Parietal lobe (tissue), 1 donor: Measurements from ENCODE around the gene HADHA. TPM values are rescaled to one million over a fixed set of nuclear protein-coding genes. Genes with fewer than 3 reads are reported as not detected.

ENCODE experiments used
- total RNA-seq: library from RNA; depleted of rRNA; stranded (reverse); fragments of >200 nt; gene quantifications from one replicate; pipeline ENCODE4 v1.2.3, GENCODE V29; 2014

The HADHA gene
- total RNA-seq: 69.5 TPM

GRCh38 chr2:26244309-26245230, at the start of gene HADHA, which contains the start of gene HADHB:
TSS of gene HADHA (minus strand) at chr2:26244632. CDS start at chr2:26244596, 36 bp downstream.
TSS of gene HADHB (plus strand) at chr2:26244939. CDS start at chr2:26254255, 9,316 bp downstream.

GRCh38 chr2:26172871-26173775, 71.3 kb downstream of the HADHA start, which contains the start of gene GAREM2:
TSS of gene GAREM2 (plus strand) at chr2:26173088. CDS start at chr2:26173221, 133 bp downstream.

Other genes with a start within 250 kb of the HADHA start
- 130 TPM for gene RAB10, start 210.5 kb downstream of the HADHA start, total RNA-seq
- 11.9 TPM for gene GAREM2, start 71.5 kb downstream of the HADHA start, total RNA-seq
- 47.0 TPM for gene HADHB, start 307 bp upstream of the HADHA start, total RNA-seq
- 69.2 TPM for gene SELENOI, start 101.5 kb upstream of the HADHA start, total RNA-seq
- gene ADGRF3, start 102.2 kb upstream of the HADHA start, total RNA-seq: under 0.01 TPM
- 2.2 TPM for gene DRC1, start 157.3 kb upstream of the HADHA start, total RNA-seq
- gene OTOF, start 233.5 kb upstream of the HADHA start, total RNA-seq: 0.31 TPM